PC-3 (cell line): ENCODE data around the gene CBARP.

ENCODE experiments used
- EZH2 ChIP-seq: fragments of 300-600 bp; sonication (generic); IDR thresholded peaks from one replicate; pipeline ENCODE4 v1.6.1; 2017; ENCODE audit warnings: antibody characterized with exemption, mild to moderate bottlenecking, low read length; ENCODE audit not compliant: unreplicated experiment
- EZH2phosphoT487 ChIP-seq: fragments of 300-600 bp; sonication (generic); IDR thresholded peaks from 2 replicates; pipeline ENCODE4 v1.6.1; 2018; ENCODE audit warnings: mild to moderate bottlenecking, antibody characterized with exemption, low read length, borderline replicate concordance
- TF ChIP-seq, protein P1 (sequence below): fragments of 300-600 bp; sonication (generic); conservative IDR thresholded peaks from 2 replicates; pipeline ENCODE4 v1.5.1; 2017; ENCODE audit warnings: antibody characterized with exemption, low read depth, mild to moderate bottlenecking, low read length

DNA sequence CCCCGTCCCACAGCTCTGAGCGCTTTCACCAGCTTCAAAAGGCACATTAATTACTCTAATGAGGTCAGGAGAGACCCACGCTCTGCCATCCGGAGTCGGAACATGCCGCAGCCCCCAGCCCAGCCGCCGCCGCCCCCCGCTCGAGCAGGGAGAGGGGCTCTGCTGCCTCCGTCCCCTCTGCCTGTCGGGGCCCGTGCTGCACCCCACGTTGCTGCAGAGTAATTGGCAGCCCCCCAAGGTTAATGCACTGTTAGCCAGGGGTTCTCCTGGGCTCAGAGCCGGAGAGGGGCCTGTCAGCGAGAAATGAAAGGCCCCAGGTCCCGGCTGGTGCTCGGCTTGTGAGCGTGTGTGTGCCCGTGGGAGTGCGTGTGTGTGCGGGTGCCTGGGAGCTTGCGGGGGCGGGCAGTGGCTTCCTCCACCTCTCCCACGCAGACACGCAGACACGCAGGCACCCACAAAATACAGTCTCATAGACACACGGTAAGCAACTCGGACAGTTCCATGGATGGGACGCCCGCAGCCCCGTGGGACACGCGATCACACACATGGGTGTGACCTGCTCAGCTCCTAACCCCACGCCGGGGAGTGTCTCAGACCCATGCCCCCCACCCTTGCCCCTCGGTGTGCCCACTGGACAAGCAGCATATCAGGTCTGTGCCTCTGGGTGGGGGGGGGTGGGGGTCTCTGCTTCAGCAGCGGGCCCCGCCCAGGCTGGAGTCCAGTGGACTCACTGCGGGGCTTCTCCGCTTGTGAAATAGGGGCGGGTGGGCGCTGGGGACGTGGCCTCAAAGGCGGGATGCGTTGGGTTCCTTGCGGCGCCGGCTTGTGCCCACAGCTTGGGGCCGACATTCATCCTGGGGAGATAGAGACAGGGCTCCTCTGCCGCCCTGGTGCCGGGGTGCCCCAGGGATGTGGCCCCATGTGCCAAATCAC is 43.1 kb upstream of the CBARP start:
- TF ChIP-seq, protein P1, sequence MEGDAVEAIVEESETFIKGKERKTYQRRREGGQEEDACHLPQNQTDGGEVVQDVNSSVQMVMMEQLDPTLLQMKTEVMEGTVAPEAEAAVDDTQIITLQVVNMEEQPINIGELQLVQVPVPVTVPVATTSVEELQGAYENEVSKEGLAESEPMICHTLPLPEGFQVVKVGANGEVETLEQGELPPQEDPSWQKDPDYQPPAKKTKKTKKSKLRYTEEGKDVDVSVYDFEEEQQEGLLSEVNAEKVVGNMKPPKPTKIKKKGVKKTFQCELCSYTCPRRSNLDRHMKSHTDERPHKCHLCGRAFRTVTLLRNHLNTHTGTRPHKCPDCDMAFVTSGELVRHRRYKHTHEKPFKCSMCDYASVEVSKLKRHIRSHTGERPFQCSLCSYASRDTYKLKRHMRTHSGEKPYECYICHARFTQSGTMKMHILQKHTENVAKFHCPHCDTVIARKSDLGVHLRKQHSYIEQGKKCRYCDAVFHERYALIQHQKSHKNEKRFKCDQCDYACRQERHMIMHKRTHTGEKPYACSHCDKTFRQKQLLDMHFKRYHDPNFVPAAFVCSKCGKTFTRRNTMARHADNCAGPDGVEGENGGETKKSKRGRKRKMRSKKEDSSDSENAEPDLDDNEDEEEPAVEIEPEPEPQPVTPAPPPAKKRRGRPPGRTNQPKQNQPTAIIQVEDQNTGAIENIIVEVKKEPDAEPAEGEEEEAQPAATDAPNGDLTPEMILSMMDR, result no peak
- no peak for TF ChIP-seq EZH2
- TF ChIP-seq EZH2phosphoT487, result no peak
